ENCODE results near the gene CCDC188.

DNA sequence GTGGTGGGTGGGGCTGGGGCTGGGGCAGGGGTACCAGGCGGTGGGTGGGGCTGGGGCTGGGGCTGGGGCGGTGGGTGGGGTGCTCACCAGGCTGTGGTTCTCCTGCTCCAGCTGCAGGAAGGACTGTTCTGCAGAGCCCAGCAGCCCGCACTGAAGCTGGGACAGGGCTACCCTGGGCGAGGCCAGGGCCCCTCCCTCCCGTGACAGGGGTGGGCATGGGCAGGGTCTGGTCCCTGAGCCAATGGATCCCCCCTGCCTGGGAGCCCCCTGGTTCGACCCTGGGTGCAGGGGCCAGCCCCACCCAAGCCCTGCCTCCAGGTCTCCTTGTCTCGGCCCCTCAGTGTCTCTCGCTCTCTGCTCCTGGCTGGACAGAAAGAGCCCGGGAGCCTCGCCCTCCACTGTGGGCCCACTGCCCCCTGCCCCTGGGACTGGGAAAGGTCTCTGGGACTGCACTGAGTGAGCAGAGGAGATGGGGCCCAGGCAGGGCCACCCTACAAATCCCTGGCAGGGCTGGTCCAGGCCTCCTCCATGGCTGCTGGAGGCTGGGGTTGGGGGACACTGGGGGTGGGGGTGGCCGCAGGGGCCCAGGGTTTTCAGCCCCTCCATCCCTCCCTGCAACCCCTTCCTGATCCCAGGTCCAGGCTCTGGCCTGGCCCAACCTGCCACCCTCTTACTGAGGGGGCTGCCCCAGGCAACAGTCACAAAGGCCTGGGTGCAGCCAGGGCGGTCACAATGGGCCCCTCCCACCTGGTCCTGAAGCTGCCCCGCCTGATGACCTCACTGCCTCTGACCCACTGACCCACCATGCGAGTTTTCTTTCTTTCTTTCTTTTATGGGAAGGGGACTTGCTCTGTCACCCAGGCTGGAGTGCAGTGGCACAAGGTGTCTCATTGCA, at the start of gene CCDC188:
- TF ChIP-seq POLR2AphosphoS5 (IDR thresholded peaks at IDR 0.05; ENCODE audit: low read length) (no peak), NR2C1 (IDR thresholded peaks at IDR 0.05) (no peak), TCF7 (IDR thresholded peaks at IDR 0.05; ENCODE audit: borderline replicate concordance) (no peak), ZNF207 (IDR thresholded peaks at IDR 0.05; ENCODE audit: borderline replicate concordance) (no peak)
- TF ChIP-seq, protein P1, sequence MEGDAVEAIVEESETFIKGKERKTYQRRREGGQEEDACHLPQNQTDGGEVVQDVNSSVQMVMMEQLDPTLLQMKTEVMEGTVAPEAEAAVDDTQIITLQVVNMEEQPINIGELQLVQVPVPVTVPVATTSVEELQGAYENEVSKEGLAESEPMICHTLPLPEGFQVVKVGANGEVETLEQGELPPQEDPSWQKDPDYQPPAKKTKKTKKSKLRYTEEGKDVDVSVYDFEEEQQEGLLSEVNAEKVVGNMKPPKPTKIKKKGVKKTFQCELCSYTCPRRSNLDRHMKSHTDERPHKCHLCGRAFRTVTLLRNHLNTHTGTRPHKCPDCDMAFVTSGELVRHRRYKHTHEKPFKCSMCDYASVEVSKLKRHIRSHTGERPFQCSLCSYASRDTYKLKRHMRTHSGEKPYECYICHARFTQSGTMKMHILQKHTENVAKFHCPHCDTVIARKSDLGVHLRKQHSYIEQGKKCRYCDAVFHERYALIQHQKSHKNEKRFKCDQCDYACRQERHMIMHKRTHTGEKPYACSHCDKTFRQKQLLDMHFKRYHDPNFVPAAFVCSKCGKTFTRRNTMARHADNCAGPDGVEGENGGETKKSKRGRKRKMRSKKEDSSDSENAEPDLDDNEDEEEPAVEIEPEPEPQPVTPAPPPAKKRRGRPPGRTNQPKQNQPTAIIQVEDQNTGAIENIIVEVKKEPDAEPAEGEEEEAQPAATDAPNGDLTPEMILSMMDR (IDR thresholded peaks at IDR 0.05 in 2 of 3, conservative IDR thresholded peaks at IDR 0.05 in 1 of 3; ENCODE audit: control insufficient read depth in 2 of 3, extremely low read depth in 1 of 3, insufficient read depth in 1 of 3, low read depth in 3 of 3, low read length in 3 of 3): no peak

All from GM12878 (cell line).